Measurements from ENCODE around the gene FBXO46.
A peak's percentile ranks its signal among the peaks of the same experiment; 100 is the strongest.
"Not testable (repeated sequence)": the region's sequence is repeated elsewhere in the genome, so short reads cannot be mapped to it uniquely, and the experiment has no call there.

The FBXO46 gene

DNA sequence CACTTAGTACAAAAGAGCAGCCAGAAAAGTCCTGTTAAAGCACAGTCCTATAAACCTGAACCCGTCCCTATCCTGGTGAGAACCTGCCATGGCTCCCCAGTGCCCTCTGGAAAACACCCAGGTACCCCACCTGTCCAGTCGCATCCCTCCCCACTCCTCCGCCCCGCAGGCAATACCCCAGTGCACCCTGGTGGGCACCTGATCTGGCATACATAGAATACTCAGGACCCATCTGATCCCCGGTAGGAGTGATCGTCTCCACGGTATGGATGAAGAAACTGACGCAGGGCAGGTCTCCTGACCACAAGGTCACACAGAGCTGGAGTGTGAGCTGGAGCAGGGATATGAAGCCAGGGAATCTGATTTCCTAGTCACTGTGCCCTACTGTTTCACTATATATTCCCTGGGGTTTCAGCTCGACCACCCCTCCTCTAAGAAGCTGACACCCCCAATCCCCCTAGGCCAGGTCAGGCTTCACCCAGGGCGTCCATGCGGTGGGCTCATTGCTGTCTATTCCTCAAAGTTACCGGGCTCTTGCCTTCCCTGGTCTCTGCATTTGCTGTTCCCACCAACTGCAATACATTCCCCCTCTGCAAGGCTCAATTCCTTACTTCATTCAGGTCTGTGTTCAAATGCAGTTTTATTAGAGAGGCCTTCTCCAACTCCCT, 12.6 kb downstream of the FBXO46 start:
- DNase-seq, result no peak

DNA sequence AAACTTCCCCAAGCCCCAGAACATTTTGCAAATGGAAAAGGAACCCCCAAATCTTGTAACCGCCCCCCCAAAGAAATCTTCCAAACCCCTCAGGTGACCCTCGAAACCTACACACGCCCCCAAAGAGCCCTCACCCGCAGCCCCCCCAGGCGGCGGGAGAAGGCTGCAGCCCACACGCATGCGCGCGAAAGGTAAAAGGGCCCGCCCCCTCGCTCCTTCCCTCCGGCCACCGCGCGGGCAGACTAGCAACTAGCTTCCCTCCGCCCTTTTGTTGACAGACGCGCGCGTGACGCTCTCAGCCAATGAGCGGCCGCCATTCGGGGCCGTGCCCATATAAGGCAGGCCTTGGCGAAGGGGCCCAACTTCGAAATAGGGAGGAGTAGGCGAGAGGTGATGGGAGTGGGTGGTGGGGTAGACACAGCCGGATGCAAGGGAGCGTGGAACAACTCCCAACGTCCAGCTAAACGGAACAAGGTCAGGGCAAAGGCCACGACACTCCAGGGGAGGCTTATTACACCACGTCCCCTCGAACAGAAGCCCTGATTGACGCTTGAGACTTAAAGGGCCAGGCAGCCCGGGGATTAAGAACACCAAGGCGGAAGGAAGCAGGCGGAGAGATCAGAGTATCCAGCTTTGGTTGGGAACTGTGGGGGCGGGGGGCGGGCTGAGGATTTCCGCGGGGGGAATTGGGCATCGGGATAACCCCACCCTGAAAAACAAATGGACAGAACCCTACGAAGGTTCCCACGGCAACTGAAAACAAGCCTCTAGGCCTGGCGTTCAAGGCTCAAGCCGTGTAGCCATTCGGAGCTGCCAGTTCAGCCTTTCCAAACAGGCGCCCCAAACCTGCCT, 13.3 kb downstream of the FBXO46 start:
- peak; percentile 100 for DNase-seq

DNA sequence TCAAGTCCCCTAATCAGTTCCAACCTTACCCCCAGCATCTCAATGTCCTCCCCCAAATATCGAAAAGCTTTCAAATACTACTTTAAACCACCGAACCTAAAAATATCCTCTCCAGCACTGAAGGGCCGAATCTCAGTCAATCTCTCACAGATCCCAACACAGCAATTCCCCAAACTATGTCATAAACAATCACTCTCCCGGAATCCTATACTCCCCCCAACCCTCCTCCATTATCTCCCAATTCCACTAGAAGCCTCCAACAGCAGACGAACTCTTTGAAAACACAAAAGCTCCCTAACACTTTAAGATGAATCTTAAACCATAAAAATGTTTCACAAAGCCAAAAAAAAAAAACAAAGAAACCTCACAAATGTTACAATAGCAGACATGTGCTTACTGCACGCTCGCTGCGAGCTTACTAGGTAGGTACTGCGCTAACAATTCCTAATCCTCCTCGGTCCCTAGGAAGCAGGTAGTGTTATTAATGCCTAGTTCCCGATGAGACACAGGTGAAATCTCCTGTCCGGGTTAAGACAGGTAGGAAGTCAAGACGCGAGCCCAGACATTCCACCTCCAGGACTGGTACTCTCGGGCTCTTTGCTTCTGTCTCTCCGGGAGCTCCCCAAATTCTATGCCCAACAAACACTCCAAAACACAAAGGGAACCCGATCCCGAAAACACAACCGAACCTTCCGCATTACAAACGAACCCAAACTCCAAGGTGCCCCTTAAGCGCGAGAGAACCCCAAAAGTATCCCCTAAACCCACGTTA, 14.2 kb downstream of the FBXO46 start:
- peak; percentile 35 for DNase-seq

DNA sequence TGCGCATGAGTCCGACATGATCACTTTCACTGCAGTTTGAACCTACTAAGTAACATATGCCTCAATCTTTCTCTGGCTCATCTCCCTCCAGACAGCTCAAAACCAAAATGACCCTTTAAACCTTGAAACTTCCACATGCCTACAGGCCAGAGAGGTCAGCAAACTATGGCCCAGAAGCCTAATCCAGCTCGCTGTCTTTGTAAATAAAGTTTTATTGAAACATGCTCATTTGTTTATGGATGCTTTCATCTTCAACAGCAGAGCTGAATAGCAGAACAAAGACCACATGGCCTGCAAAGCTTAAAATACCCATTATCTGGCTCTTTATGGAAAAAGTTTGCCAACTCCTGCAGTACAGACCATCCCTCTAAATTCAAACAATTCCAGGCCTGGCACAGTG, 15.6 kb downstream of the FBXO46 start:
- DNase-seq, result no peak

DNA sequence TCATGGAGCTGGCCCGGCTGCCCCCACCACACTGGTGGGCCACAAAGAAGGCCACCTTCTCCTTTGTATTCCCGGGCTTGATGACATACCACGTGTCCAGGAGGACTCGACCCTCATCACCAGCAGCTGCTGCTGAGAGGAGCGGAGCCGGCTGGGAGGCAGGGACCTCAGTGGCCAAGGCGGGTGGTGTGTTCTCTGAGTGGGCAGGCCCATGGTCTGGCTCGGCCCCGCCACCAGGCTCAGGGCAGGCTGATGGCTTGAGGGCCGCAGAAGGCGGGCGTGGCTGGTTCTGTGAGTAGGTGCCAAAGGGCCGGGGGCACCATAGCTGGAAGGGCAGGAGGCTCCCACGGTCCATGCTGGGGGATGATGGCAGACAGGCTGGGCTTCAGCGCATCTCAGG, 17.6 kb downstream of the FBXO46 start:
- no peak for DNase-seq

DNA sequence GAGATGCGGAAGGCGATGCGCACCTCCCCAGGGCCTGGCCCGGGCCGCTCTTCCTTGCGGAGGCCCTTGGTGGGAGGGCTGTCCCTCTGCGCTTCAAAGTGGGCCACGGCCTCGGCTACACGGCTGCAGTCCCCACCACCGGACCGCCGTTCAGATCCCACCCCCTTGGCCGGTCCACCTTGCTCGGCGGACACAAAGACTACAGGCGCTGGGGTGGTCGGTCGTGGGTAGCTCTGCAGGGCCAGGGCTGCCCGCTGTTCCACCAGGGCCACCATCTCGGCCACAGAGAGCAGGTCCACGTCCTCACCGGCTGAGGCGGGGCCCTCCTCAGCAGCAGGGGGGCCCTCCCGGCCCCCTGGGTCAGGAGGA, 18.0 kb downstream of the FBXO46 start:
- DNase-seq, result no peak

DNA sequence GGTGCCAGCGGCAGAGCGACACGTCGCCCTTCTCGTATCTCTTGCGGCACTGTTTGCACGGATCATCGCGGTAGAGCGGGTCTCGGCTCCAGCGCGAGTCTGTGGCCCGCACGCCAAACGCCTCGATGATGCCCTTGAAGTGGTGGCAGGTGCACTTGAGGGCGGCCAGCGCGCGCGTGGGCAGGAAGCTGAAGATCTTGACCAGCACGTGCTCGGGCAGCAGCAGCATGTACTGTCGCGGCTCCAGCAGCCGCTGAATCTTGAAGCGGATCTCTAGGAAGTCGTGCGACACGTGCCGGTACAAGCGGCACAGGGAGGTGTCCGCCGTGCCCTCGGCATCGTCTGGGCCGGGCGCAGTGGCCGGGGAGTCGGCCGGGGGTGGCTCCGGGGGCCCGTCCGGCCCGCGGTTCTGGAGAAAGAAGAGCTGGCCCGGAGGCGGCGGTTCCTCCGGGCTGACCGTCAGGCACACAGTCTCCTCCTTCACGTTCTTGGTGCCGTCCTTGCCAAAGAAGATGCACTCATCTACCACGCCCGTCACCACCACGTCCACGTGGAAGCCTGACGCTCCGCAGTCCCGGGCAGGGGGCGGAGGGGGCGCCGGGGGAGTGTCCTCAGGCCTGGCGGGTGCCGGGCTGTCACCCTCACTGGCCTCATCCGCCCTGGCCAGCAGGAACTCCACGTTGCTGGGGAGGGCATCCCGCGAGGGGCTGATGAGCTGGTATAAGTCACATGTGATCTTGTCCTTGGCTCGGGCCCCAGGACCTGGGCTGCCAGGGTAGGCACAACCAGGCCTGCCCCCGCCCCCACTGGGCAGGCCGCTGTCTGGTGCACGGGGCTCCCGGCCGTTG, 18.6 kb downstream of the FBXO46 start:
- DNase-seq, result no peak

DNA sequence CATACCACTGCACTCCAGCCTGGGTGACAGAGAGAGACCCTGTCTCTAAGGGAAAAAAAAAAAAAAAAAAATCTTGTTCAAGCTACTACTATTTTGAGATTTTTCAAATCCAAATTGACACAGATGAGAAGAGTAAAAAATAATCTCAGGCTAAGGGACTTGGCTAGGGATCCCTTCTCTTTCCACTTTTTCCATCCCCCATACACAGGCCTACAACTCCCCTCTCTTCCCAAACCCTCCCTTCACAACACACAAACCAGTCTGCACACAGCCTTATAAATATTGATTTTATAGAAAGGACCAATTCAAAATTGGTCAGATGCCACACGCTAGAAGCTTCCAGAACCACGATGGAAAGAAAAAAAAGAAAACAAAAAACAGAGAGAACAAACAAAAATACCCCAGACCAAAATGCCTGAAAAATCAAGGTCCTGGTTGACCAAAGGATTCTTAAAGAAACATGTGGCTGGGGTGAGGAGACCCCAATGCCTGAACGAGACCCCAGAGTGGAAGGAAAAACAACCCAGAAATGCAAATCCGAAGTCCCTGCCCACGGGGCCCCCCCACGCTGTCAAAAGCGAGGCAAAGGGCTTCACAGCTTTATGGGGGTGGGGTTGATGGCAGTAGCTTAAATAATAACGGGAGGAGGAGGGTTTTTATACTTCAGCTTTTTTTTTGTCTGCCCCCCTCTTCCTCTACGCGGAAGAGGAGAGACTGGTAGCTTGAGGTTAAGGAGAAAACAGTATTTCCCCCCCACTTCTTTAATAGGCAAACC, 20.2 kb downstream of the FBXO46 start:
- DNase-seq, result no peak

DNA sequence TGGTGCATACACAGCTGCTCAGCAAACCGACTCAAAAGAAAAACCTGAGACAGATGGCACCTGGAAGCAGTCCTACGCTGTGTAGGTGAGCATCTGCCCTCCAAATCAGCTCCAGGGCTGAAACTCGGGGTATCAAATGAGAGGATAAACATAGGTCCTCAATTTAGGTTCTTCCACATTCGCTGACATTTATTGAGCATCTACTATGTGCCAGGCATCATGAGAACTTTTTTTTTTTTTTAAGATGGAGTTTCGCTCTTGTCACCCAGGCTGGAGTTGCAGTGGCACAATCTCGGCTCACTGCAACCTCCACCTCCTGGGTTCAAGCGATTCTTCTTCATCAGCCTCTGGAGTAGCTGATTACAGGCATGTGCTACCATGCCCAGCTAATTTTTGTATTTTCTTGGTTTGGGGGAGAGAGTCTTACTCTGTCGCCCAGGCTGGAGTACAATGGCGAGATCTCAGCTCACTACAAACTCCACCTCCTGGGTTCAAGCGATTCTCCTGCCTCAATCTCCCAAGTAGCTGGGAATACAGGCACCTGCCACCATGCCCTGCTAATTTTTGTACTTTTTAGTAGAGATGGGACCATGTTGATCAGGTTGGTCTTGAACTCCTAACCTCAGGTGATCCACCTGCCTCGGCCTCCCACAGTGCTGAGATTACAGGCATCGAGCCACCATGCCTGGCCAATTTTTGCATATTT, 24.8 kb downstream of the FBXO46 start:
- no peak for DNase-seq

DNA sequence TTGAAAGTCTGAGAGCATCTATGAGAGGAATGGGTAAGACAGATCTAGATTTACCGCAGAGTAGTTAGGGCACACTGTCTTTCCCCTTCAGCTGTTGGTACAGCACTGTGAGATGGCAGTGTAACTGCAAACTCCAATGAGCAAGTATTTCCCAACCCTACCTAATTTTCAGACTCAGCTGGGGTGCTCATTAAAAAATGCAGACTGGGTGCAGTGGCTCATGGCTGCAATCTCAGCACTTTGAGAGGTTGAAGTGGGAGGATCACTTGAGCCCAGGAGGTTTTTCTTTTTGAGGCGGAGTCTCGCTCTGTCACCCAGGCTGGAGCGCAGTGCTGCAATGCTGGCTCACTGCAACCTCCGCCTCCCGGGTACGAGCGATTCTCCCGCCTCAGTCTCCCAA, 25.6 kb downstream of the FBXO46 start:
- no peak for DNase-seq

DNA sequence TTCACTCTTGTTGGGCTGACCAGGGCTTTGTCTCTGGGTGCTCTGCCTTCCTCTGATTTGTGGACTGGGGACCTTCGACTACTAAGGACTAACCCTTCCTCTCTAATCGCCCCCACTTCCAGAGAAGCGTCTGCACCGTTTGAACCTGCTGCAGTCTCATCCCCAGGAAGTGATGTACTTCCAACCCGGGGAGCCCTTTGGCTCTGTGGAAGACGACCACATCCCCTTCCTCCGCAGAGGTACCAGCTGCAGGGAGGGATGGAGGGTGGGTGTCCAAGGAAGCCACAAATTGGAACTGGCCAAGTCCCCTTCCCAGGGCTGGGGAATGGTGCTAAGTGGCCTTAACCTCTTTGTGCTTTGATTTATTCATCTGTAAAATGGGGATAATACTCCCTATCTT, 29.0 kb downstream of the FBXO46 start:
- no peak for DNase-seq

DNA sequence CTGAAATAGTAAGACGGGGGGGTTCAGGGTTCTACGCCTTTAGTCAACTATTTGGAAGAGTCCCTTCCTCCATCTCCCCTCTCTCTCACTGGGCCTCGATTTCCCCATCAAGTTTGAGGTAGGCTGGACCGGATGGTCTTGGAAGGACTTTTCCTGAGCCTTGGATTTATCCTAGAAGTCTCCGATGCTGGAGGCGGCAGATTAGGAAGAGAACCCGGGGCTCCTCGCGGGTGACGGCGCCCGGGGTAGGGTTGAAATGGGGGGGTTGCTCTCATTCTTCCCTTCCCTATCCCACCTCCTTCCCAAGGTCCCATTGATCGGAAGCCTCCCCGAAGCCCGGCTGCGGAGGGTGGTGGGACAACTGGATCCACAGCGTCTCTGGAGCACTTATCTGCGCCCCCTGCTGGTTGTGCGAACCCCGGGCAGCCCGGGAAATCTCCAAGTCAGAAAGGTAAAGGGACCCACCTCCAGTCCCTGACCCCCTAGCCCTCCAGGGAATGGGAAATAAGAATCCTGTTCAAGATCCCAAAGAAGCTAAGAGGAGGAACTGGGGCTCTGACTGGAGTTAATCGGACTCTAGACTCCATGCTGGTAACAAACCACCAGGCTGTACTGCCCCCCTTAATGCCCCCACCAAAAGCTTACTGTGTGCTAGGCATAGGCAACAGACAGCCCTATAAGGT, 37.4 kb downstream of the FBXO46 start:
- DNase-seq, result peak; percentile 89

DNA sequence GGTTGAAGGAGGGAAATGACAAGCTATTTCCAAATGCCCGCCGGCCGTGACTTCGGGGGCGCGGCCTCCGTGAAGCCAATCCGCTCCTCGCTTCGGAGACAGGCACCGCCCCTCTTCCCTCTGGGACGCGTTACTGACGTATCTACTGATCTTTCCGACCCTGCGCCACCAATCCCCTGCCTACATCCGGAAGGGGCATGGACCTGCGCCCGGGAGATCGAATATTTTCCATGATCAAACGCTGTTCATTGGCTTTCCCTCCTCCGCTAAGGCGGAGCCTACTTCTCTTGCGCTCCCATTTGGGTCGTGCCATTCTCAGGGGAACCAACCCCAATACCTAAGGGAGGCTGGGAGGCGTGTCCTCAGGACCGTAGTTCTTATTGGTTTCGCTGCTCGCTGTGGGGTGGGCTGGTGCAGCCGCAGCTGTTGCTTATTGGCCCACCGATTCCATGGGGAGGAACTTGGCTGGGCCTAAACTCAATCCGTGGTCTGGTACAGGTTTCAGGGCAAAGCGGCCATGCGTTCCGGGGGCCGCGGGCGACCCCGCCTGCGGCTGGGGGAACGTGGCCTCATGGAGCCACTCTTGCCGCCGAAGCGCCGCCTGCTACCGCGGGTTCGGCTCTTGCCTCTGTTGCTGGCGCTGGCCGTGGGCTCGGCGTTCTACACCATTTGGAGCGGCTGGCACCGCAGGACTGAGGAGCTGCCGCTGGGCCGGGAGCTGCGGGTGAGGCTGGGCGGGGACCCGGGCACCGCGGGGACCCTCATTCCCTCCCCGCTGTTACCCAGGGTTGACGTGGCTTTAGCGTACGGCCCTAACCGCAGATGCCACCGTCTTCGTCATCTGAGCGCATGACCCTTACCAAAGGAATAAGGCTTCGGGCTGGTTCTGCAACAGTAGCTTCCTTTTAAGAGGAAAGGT, 38.2 kb downstream of the FBXO46 start, which contains the start of gene QPCTL:
TSS of gene QPCTL (plus strand) at position 480 of the 919 bp plus-strand sequence. CDS start at position 518, 38 bp downstream.
- DNase-seq, result peak; percentile 100

DNA sequence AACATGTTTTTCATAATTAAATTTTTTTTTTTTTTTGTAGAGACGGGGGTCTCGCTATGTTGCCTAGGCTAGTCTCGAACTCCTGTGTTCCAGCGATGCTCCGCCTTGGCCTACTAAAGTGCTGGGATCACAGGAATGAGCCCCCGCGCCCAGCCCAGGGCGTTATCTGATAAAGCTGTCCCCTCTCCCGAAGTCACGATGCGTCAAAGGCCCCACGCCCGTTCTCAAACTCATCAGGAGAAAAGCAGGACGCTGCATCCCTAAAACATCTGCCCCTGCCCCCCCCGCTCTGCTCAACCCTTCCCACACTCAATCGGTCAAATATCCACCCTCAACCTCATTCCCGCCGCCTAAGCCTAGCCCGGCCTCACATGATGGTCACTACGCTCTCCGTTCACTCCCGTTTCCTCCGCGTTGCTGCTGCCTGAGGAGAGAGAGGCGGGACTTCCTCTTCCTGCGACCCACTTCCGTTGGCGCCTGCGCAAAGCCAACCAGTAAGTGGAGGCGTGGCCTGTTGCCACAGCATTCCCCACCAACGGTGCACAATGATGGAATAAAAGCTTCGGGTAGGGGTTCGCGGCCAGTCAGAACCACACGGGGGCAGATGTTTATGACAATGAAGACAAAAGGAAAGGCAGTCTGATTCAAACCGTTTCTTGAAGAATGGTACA, 39.0 kb downstream of the FBXO46 start, which contains the start of gene SNRPD2:
TSS of gene SNRPD2 (minus strand) at position 438 of the 671 bp plus-strand sequence. CDS start at position 373, 65 bp downstream.
- peak; percentile 98 for DNase-seq

DNA sequence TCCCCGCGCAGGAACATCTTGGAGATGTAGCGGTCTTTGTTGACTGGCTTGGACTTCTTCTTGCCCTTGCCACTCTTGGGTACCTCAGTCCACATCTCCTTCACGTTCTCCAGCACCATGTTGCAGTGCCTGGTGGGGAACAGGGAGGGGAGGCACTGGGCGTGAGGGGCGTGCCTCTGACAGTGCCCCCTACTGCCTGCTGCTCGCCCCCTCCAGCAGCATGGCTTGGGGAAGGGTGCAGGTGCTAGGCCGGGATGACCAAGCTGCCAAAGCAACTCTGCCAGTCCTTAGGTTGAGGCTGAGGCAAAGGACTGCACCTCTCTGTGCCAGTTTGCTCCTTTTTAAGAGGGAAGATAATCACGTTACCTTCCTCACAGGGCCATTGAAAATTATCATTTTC, 43.1 kb downstream of the FBXO46 start:
- no peak for DNase-seq

DNA sequence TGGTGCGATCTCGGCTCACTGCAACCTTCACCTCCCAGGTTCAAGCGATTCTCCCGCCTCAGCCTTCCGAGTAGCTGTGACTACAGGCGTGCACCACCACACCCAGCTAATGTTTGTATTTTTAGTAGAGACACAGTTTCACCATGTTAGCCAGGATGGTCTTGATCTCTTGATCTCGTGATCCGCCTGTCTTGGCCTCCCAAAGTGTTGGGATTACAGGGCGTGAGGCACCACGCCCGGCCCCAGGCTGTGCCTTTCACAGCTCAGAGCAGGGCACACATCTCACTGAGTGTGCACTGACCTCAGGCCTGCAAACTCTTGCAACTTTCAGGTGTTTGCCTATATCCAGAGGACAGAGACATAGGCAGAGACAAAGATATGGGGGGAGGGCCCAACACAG, 45.7 kb downstream of the FBXO46 start:
- DNase-seq, result not testable (repeated sequence)

DNA sequence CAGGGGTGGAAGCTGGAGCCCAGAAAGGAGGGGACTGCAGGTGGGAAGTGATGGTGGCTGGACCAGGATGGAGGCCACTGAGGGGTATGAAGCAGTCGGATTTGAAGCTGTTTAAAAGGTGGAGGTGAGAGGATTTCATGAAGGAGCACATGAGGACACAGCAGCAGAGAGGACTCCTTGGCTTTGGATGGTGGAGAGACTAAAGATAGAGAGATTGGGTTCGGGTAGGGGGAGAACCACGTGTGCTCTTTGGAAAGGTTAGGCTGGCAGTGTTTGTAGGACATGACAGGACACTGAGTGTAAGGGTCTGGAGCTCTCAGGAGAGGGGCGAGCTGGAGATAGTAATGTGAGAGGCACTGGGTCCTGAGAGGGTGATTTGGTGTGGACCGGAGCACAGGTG, 47.8 kb downstream of the FBXO46 start:
- DNase-seq, result no peak

DNA sequence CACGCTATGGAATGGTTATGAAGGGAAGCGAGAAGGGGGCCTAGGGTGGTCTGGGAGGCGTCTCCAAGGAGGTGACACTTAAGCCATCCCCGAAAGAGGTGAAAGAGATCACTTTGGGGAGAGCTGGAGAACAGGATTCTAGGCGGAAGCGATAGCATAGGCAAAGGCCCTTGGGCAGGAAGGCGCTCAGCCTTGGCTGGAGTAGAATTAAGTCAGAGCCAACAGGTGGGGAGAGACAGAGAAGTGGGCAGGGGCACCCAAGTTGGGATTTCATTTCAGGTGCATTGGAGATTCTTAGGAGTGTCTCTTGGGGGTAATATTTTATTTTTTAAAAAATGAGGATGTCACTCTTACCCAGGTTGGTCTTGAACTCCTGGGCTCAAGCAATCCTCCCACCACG, 48.6 kb downstream of the FBXO46 start:
- no peak for DNase-seq
